K562 (cell line): Measurements from ENCODE around the gene NCMAP.

Source experiments
- RBM22 ChIP-seq: fragments of 200-400 bp; formaldehyde crosslinking; IDR thresholded peaks from 2 replicates; pipeline ENCODE4 v1.6.1; 2018; ENCODE audit warnings: low read length, low read depth; ENCODE audit not compliant: poor library complexity, severe bottlenecking
- SOX6 ChIP-seq: fragments of 450-650 bp; IDR thresholded peaks from 2 replicates; pipeline ENCODE4 v1.6.1; 2014; ENCODE audit warnings: mild to moderate bottlenecking
- ZSCAN32 ChIP-seq: fragments of 450-650 bp; formaldehyde crosslinking; IDR thresholded peaks from 2 replicates; pipeline ENCODE4 v1.4.0; 2020; ENCODE audit warnings: mild to moderate bottlenecking, moderate library complexity
- TF ChIP-seq, protein P1 (sequence below): sonication (generic); formaldehyde crosslinking; IDR thresholded peaks from 2 replicates; pipeline ENCODE4 v1.8.0; 2022; ENCODE audit warnings: mild to moderate bottlenecking, missing genetic modification reagents
- TF ChIP-seq, protein P2 (sequence below), 3 experiments: IDR thresholded peaks in 2 of 3; conservative IDR thresholded peaks in 1 of 3; 2 replicates each; pipeline ENCODE4 v1.5.1; 2011 to 2012; ENCODE audit warnings: low read length in 3 of 3, mild to moderate bottlenecking in 3 of 3, control low read depth in 2 of 3, improper control_type of control experiment in 1 of 3, inconsistent platforms in 1 of 3, low read depth in 1 of 3, mixed read lengths in 1 of 3, moderate library complexity in 1 of 3; ENCODE audit not compliant: insufficient read depth in 2 of 3
- TF ChIP-seq, protein P3 (sequence below): fragments of 450-650 bp; IDR thresholded peaks from 2 replicates; pipeline ENCODE4 v1.6.1; 2016; ENCODE audit warnings: low read depth

DNA sequence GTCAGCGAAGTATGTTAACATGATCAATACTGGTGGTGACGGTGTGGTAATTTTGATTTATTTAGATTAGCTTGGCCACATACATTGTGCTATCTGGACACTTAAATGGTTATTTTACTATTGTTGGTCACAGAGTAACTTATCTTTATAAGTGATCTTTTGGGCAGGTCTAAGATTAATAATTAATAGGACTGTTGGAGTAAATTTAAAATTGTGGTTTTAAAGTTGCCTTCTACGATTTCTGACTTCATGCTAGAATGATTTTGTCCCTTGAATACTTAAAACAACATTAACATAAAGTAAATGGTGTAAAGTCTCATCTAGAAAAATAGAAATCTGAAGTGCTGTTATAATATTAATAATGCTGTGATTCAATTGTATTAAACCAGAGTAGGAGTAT lies 101.9 kb downstream of the NCMAP start:
- TF ChIP-seq, protein P1, sequence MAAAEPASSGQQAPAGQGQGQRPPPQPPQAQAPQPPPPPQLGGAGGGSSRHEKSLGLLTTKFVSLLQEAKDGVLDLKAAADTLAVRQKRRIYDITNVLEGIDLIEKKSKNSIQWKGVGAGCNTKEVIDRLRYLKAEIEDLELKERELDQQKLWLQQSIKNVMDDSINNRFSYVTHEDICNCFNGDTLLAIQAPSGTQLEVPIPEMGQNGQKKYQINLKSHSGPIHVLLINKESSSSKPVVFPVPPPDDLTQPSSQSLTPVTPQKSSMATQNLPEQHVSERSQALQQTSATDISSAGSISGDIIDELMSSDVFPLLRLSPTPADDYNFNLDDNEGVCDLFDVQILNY (CRISPR knock-in tag), result no peak
- TF ChIP-seq, protein P2, sequence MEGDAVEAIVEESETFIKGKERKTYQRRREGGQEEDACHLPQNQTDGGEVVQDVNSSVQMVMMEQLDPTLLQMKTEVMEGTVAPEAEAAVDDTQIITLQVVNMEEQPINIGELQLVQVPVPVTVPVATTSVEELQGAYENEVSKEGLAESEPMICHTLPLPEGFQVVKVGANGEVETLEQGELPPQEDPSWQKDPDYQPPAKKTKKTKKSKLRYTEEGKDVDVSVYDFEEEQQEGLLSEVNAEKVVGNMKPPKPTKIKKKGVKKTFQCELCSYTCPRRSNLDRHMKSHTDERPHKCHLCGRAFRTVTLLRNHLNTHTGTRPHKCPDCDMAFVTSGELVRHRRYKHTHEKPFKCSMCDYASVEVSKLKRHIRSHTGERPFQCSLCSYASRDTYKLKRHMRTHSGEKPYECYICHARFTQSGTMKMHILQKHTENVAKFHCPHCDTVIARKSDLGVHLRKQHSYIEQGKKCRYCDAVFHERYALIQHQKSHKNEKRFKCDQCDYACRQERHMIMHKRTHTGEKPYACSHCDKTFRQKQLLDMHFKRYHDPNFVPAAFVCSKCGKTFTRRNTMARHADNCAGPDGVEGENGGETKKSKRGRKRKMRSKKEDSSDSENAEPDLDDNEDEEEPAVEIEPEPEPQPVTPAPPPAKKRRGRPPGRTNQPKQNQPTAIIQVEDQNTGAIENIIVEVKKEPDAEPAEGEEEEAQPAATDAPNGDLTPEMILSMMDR (IDR thresholded peaks at IDR 0.05 in 2 of 3, conservative IDR thresholded peaks at IDR 0.05 in 1 of 3; ENCODE audit: insufficient read depth in 2 of 3, low read depth in 1 of 3, low read length in 3 of 3), result no peak
- TF ChIP-seq RBM22, result no peak
- no peak for TF ChIP-seq SOX6
- TF ChIP-seq, protein P3, sequence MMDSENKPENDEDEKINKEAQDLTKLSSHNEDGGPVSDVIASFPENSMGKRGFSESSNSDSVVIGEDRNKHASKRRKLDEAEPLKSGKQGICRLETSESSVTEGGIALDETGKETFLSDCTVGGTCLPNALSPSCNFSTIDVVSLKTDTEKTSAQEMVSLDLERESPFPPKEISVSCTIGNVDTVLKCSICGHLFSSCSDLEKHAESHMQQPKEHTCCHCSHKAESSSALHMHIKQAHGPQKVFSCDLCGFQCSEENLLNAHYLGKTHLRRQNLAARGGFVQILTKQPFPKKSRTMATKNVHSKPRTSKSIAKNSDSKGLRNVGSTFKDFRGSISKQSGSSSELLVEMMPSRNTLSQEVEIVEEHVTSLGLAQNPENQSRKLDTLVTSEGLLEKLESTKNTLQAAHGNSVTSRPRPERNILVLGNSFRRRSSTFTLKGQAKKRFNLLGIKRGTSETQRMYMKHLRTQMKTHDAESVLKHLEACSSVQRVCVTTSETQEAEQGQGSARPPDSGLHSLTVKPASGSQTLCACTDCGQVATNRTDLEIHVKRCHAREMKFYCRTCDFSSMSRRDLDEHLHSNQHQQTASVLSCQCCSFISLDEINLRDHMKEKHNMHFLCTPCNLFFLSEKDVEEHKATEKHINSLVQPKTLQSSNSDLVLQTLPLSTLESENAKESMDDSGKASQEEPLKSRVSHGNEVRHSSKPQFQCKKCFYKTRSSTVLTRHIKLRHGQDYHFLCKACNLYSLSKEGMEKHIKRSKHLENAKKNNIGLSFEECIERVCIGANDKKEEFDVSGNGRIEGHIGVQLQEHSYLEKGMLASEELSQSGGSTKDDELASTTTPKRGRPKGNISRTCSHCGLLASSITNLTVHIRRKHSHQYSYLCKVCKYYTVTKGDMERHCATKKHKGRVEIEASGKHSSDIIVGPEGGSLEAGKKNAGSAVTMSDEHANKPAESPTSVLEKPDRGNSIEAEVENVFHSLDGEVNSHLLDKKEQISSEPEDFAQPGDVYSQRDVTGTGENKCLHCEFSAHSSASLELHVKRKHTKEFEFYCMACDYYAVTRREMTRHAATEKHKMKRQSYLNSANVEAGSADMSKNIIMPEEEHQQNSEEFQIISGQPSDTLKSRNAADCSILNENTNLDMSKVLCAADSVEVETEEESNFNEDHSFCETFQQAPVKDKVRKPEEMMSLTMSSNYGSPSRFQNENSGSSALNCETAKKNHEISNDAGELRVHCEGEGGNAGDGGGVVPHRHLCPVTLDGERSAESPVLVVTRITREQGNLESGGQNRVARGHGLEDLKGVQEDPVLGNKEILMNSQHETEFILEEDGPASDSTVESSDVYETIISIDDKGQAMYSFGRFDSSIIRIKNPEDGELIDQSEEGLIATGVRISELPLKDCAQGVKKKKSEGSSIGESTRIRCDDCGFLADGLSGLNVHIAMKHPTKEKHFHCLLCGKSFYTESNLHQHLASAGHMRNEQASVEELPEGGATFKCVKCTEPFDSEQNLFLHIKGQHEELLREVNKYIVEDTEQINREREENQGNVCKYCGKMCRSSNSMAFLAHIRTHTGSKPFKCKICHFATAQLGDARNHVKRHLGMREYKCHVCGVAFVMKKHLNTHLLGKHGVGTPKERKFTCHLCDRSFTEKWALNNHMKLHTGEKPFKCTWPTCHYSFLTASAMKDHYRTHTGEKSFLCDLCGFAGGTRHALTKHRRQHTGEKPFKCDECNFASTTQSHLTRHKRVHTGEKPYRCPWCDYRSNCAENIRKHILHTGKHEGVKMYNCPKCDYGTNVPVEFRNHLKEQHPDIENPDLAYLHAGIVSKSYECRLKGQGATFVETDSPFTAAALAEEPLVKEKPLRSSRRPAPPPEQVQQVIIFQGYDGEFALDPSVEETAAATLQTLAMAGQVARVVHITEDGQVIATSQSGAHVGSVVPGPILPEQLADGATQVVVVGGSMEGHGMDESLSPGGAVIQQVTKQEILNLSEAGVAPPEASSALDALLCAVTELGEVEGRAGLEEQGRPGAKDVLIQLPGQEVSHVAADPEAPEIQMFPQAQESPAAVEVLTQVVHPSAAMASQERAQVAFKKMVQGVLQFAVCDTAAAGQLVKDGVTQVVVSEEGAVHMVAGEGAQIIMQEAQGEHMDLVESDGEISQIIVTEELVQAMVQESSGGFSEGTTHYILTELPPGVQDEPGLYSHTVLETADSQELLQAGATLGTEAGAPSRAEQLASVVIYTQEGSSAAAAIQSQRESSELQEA, result no peak
- no peak for TF ChIP-seq ZSCAN32
